CD4-positive, alpha-beta T cell (primary cell): Measurements from ENCODE around the gene VPS26B. TPM values are rescaled to one million over a fixed set of nuclear protein-coding genes. Genes with fewer than 3 reads are reported as not detected.

Experiments
- ATAC-seq: fragments of 200-7000 bp; cut with Tn5 transposase; one replicate; pipeline ENCODE4 v1.10.0; 2022; ENCODE audit warnings: mild to moderate bottlenecking; ENCODE audit not compliant: poor library complexity
- CTCF ChIA-PET: fragments of 350-600 bp; sonication (Branson Sonifier 250); formaldehyde crosslinking; loops from one replicate; lab custom pipeline; 2021; ENCODE audit warnings: antibody characterized with exemption, inconsistent platforms; lab: Charles Lee
- POLR2A ChIA-PET: fragments of 350-600 bp; sonication (Branson Sonifier 250); formaldehyde crosslinking; loops from one replicate; lab custom pipeline; 2021; ENCODE audit warnings: antibody characterized with exemption, inconsistent platforms; lab: Charles Lee
- DNase-seq, 14 experiments: peaks; one replicate each; pipeline ENCODE4 v3.0.0-alpha.2; 2013 to 2020; ENCODE audit warnings: mixed read lengths in 2 of 14
- H3K27ac ChIP-seq, 2 donors: one replicate each; pipeline versions ENCODE4 v1.5.1 to v1.7.0; 2013; ENCODE audit warnings: low read length in 2 of 2, low read depth in 1 of 2, mild to moderate bottlenecking in 1 of 2
- H3K27me3 ChIP-seq, 2 experiments: 1 replicate in 1 of 2; 2 replicates in 1 of 2; pipeline versions ENCODE4 v1.6.1 to v1.7.0; 2013; ENCODE audit warnings: low read length in 2 of 2, control low read depth in 1 of 2, mild to moderate bottlenecking in 1 of 2, moderate library complexity in 1 of 2; ENCODE audit not compliant: insufficient read depth in 2 of 2, control insufficient read depth in 1 of 2
- H3K36me3 ChIP-seq: one replicate; pipeline ENCODE4 v1.6.1; 2013; ENCODE audit warnings: low read length, control low read depth; ENCODE audit not compliant: insufficient read depth
- H3K4me1 ChIP-seq: one replicate; pipeline ENCODE4 v1.6.1; 2013; ENCODE audit warnings: low read length, control low read depth; ENCODE audit not compliant: insufficient read depth
- H3K4me3 ChIP-seq: one replicate; pipeline ENCODE4 v1.5.1; 2013; ENCODE audit warnings: mild to moderate bottlenecking, low read length, moderate library complexity
- H3K9me3 ChIP-seq, 2 experiments: 1 replicate in 1 of 2; 2 replicates in 1 of 2; pipeline versions ENCODE4 v1.6.1 to v1.7.0; 2013; ENCODE audit warnings: low read length in 2 of 2, mild to moderate bottlenecking in 2 of 2, control low read depth in 1 of 2, moderate library complexity in 1 of 2; ENCODE audit not compliant: control insufficient read depth in 1 of 2, insufficient read depth in 1 of 2
- H3K27ac Mint-ChIP-seq: one replicate; pipeline ENCODE4 v1.8.0; 2020; ENCODE audit warnings: mixed read lengths
- H3K27me3 Mint-ChIP-seq: one replicate; pipeline ENCODE4 v1.8.0; 2021; ENCODE audit warnings: mixed read lengths
- H3K36me3 Mint-ChIP-seq: one replicate; pipeline ENCODE4 v1.8.0; 2021; ENCODE audit warnings: low read depth, mixed read lengths
- H3K4me1 Mint-ChIP-seq: one replicate; pipeline ENCODE4 v1.8.0; 2021; ENCODE audit warnings: low read depth, mixed read lengths
- H3K4me3 Mint-ChIP-seq: one replicate; pipeline ENCODE4 v1.8.0; 2020; ENCODE audit warnings: mild to moderate bottlenecking, mixed read lengths
- H3K9me3 Mint-ChIP-seq: one replicate; pipeline ENCODE4 v1.8.0; 2020; ENCODE audit warnings: mixed read lengths
- CTCF ChIP-seq: fragments of 200-600 bp; IDR thresholded peaks from one replicate; pipeline ENCODE4 v1.8.0; 2022; ENCODE audit warnings: antibody characterized with exemption, mild to moderate bottlenecking
- intact Hi-C, 2 experiments: fragments of 100-400 bp; cut with DNase I in 1 of 2; cut with micrococcal nuclease in 1 of 2; formaldehyde crosslinking; loops; one replicate each; pipeline versions ENCODE4 v1.15.1 to v1.9.0; 2023 to 2025; cut with DNase I, micrococcal nuclease
- total RNA-seq, 174 experiments: library from RNA in 2 of 174; stranded (reverse) in 2 of 174; gene quantifications; one replicate each; pipeline ENCODE4 v1.2.3 and lab custom pipeline; 2021 to 2026

VPS26B gene
- total RNA-seq, 2 experiments from 2014 or later: 41.6 to 42.2 TPM

GRCh38 chr11:134267966-134268365 is 43.5 kb downstream of the VPS26B start:
- Mint-ChIP-seq H3K4me3 (no peak overlapping the region), H3K36me3 (peaks cover 11% of the 10 kb centered on the region), H3K27ac (no peak overlapping the region), H3K9me3 (no peaks in the 10 kb centered on the region), H3K27me3 (no peaks in the 10 kb centered on the region), H3K4me1 (peaks cover 36% of the 10 kb centered on the region)
- Histone ChIP-seq H3K4me1 (peaks cover 26% of the 10 kb centered on the region), H3K27me3 (no peaks in the 10 kb centered on the region), H3K4me3 (no peak overlapping the region), H3K27ac (no peak overlapping the region), H3K9me3 (no peaks in the 10 kb centered on the region), H3K36me3 (peaks cover 5% of the 10 kb centered on the region)
- ChIA-PET POLR2A (no interaction called here), CTCF (no interaction called here)
- TF ChIP-seq CTCF: no peak
- DNase-seq (no peak), ATAC-seq (no peak)
- intact Hi-C loops: no loop called here

GRCh38 chr11:134270250-134270714 is 45.8 kb downstream of the VPS26B start:
- H3K27me3 ChIP-seq: no peaks in the 10 kb centered on the region
- no peaks in the 10 kb centered on the region for H3K9me3 ChIP-seq
- peak overlapping the region; percentile 57 for H3K4me3 Mint-ChIP-seq
- DNase-seq: peak in 5 of 14 experiments; percentile 11 to 71 (median 63)
- peak; percentile 80 for ATAC-seq
- peaks cover 59% of the 10 kb centered on the region for H3K4me1 Mint-ChIP-seq
- peak overlapping the region; percentile 42 for H3K27ac Mint-ChIP-seq
- H3K4me1 ChIP-seq: peaks cover 39% of the 10 kb centered on the region
- ChIA-PET CTCF (interaction anchor here (0.9 to 1.2 kb wide), 4 partner anchors 8 to 63 kb away, joined by 3 to 6 read pairs (median 3); no protein-coding TSS in a partner anchor), POLR2A (no interaction called here)
- H3K27me3 Mint-ChIP-seq: no peaks in the 10 kb centered on the region
- H3K27ac ChIP-seq: no peak overlapping the region
- no peaks in the 10 kb centered on the region for H3K36me3 ChIP-seq
- H3K36me3 Mint-ChIP-seq: peaks cover 2% of the 10 kb centered on the region
- intact Hi-C loops: no loop called here
- H3K4me3 ChIP-seq: no peak overlapping the region
- no peaks in the 10 kb centered on the region for H3K9me3 Mint-ChIP-seq
- peak; percentile 25 for TF ChIP-seq CTCF

GRCh38 chr11:134271978-134272377 is 47.5 kb downstream of the VPS26B start:
- H3K27ac Mint-ChIP-seq: no peak overlapping the region
- CTCF ChIA-PET: no interaction called here
- no peak overlapping the region for H3K4me3 ChIP-seq
- peaks cover 12% of the 10 kb centered on the region for H3K36me3 Mint-ChIP-seq
- ATAC-seq (no peak), DNase-seq (no peak)
- no peak overlapping the region for H3K4me3 Mint-ChIP-seq
- no peaks in the 10 kb centered on the region for H3K27me3 ChIP-seq
- H3K27ac ChIP-seq: no peak overlapping the region
- H3K4me1 Mint-ChIP-seq: peaks cover 60% of the 10 kb centered on the region
- intact Hi-C loops: no loop called here
- H3K9me3 ChIP-seq: peaks cover 0 to 3% of the 10 kb centered on the region in 2 experiments
- no peaks in the 10 kb centered on the region for H3K9me3 Mint-ChIP-seq
- H3K36me3 ChIP-seq: no peaks in the 10 kb centered on the region
- POLR2A ChIA-PET: interaction anchor here (7.2 kb wide), 1 partner anchor 47 kb away, joined by 54 read pairs; the partner anchor contains the start of genes NCAPD3 and VPS26B
- no peak for TF ChIP-seq CTCF
- peaks cover 42% of the 10 kb centered on the region for H3K4me1 ChIP-seq
- H3K27me3 Mint-ChIP-seq: no peaks in the 10 kb centered on the region
